Medulla oblongata (tissue), 1 donor: ENCODE measurements around the gene CCNL1.
"Not testable (repeated sequence)": the region's sequence is repeated elsewhere in the genome, so short reads cannot be mapped to it uniquely, and the experiment has no call there.

Experiments used
- DNase-seq: peaks from one replicate; pipeline ENCODE4 v3.0.0-alpha.2; 2015; ENCODE audit errors: extremely low spot score

Gene CCNL1

GRCh38 chr3:157103860-157104259 lies 56.1 kb downstream of the CCNL1 start:
- no peak for DNase-seq

- DNase-seq, result no peak
Observed at GRCh38 chr3:157103280-157103679, 56.7 kb downstream of the CCNL1 start.

GRCh38 chr3:157102595-157102994 lies 57.4 kb downstream of the CCNL1 start:
- not testable (repeated sequence) for DNase-seq

GRCh38 chr3:157102098-157102497 lies 57.8 kb downstream of the CCNL1 start:
- no peak for DNase-seq

GRCh38 chr3:157101486-157101885 lies 58.5 kb downstream of the CCNL1 start:
- no peak for DNase-seq

GRCh38 chr3:157100608-157101396 lies 59.1 kb downstream of the CCNL1 start:
- DNase-seq, result no peak

GRCh38 chr3:157100096-157100477 lies 59.9 kb downstream of the CCNL1 start:
- no peak for DNase-seq

- no peak for DNase-seq
Observed at GRCh38 chr3:157099326-157100095, 60.4 kb downstream of the CCNL1 start.

- no peak for DNase-seq
Observed at GRCh38 chr3:157098823-157099185, 61.1 kb downstream of the CCNL1 start.

GRCh38 chr3:157098121-157098822 lies 61.7 kb downstream of the CCNL1 start:
- DNase-seq, result no peak
